Duodenal mucosa (tissue), 2 donors: Measurements from ENCODE around the gene RPP21.

Experiments used
- H3K27ac ChIP-seq: one replicate; pipeline ENCODE4 v1.7.0; 2013; ENCODE audit warnings: low read depth, low read length
- H3K27me3 ChIP-seq, 2 donors: one replicate each; pipeline ENCODE4 v1.7.0; 2013; ENCODE audit warnings: low read length in 2 of 2, control low read depth in 1 of 2; ENCODE audit not compliant: insufficient read depth in 2 of 2, control insufficient read depth in 1 of 2
- H3K36me3 ChIP-seq, 2 donors: one replicate each; pipeline ENCODE4 v1.7.0; 2013; ENCODE audit warnings: low read length in 2 of 2, control low read depth in 1 of 2; ENCODE audit not compliant: insufficient read depth in 2 of 2, control insufficient read depth in 1 of 2
- H3K4me1 ChIP-seq, 2 donors: one replicate each; pipeline ENCODE4 v1.7.0; 2013; ENCODE audit warnings: low read length in 2 of 2, control low read depth in 1 of 2; ENCODE audit not compliant: insufficient read depth in 2 of 2, control insufficient read depth in 1 of 2
- H3K4me3 ChIP-seq, 2 donors: one replicate each; pipeline ENCODE4 v1.7.0; 2013; ENCODE audit warnings: low read length in 2 of 2, low read depth in 1 of 2
- H3K9ac ChIP-seq, 2 donors: one replicate each; pipeline ENCODE4 v1.7.0; 2013; ENCODE audit warnings: low read length in 2 of 2, low read depth in 1 of 2
- H3K9me3 ChIP-seq, 2 donors: one replicate each; pipeline ENCODE4 v1.7.0; 2013; ENCODE audit warnings: low read length in 2 of 2, control low read depth in 1 of 2; ENCODE audit not compliant: control insufficient read depth in 1 of 2

Gene RPP21

DNA sequence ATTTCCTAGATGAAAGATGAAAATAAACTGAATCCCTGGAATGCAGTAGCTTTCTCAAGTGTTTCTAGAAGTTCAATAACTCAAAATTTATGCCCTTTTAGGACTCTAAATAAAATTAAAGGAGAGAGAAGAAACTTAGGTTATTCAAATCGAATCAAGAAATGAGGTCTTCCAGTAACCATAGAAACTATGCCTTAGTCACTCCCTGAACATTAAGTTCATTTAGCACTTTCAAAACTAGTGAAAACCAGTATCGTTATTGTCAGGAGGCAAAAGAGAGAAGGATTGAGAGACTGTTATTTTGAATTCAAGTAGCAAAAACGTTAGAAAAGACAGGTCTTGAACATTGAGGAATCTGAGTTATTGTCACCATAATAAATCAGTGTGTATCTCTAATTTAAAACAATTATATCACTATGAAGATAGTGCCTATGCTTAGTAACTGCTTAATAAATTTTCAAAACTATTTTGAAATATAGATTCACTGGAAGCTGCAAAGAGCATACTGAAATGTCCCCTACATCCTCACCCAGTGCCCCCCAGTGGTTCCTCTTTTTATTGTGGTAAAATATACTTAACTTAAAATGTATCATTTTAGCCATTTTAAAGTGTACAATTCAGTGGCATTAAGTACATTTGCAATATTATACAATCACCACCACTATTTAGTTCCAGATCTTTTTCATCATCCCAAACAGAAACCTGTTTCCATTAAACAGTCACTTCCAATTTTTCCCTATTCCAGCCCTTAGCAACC lies 4.6 kb downstream of the RPP21 start:
- Histone ChIP-seq H3K4me1 (peaks cover 4 to 9% of the 10 kb centered on the region in 2 donors), H3K27me3 (no peaks in the 10 kb centered on the region), H3K9me3 (no peaks in the 10 kb centered on the region), H3K9ac (no peak overlapping the region), H3K4me3 (no peak overlapping the region), H3K36me3 (peaks cover 4 to 11% of the 10 kb centered on the region in 2 donors), H3K27ac (no peak overlapping the region)

DNA sequence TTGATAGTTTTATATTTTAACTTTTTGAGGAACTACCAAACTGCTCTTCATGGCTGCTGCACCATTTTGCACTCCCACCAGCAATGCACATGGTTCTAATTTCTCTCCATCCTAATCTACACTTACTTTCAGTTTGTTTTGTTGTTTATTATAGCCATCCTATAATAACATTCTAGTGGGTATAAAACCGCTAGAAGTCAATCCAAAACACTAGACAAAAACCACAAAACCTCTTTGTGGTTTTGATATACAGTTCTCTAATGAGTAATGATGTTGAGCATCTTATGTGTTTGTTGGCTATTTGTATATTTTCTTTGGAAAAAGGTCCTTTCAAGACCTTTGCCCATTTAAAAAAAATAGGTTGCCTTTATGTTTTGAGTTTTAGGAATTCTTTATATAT lies 5.6 kb downstream of the RPP21 start:
- Histone ChIP-seq H3K9me3 (no peaks in the 10 kb centered on the region), H3K9ac (no peak overlapping the region), H3K4me3 (no peak overlapping the region), H3K4me1 (peaks cover 4 to 9% of the 10 kb centered on the region in 2 donors), H3K27me3 (peaks cover 0 to 2% of the 10 kb centered on the region in 2 donors), H3K27ac (no peak overlapping the region), H3K36me3 (peaks cover 4 to 11% of the 10 kb centered on the region in 2 donors)

DNA sequence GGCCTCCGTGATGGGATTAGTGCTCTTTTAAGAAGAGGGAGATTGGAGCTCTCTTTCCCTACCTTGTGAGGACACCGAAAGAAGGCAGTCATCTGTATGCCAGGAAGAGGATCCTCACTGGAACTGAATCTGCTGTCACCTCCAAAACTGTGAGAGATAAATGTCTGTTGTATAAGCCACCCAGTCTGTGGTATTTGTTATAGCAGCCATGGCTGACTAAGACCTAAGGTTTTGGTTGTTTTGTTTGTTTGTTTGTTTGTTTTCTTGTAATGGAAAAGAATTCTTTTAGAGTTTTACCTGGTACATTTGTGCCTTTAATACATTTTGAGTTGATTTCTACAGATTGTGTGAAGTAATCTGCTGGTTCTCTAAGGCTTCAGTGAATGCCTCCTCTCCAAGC lies 7.6 kb downstream of the RPP21 start:
- H3K36me3 ChIP-seq: peaks cover 0 to 4% of the 10 kb centered on the region in 2 donors
- H3K27ac ChIP-seq: no peak overlapping the region
- H3K9ac ChIP-seq: no peak overlapping the region
- H3K9me3 ChIP-seq: no peaks in the 10 kb centered on the region
- H3K4me1 ChIP-seq: no peaks in the 10 kb centered on the region
- peaks cover 4 to 5% of the 10 kb centered on the region in 2 donors for H3K27me3 ChIP-seq
- no peak overlapping the region for H3K4me3 ChIP-seq

DNA sequence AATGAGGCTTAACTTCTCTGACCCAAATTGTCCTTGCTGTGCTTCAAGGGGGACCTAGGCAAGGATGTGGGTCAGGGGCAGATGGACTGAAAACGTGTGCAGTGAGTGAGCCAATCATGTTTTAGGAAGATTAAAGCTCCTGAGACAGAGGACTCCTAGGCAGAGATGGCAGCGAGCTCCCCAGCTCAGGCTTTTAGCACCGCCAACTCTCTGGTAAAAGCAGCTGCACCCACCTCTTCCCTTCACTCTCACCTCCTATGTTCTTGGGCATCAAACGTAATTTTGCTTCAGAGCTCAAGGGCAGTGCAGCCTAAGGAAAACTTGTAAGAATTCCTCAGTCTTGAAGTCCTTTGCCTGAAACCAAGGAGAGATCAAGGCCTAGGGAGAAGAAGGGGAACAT lies 10.3 kb downstream of the RPP21 start:
- Histone ChIP-seq H3K4me3 (no peak overlapping the region), H3K4me1 (peaks cover 0 to 5% of the 10 kb centered on the region in 2 donors), H3K27ac (no peak overlapping the region), H3K9ac (no peak overlapping the region), H3K36me3 (no peaks in the 10 kb centered on the region), H3K9me3 (no peaks in the 10 kb centered on the region), H3K27me3 (peaks cover 25 to 29% of the 10 kb centered on the region in 2 donors)

DNA sequence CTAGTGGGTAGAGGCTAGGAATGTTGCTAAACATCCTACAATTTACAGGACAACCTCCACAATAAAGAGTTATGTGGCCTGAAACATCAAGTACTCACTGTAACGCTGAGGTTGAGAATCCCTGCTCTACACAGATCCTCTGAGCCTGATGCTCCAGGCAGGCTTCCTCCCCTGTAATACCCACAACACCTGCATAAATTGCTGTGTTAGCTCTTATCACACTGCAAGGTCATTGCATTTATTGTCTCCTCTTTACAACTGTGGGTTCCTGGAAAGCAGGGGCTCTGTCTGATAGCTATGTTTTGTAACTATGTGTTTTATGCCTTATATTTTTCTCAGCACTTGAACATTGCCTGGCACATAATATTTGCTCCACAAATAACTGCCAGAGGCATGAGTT lies 11.6 kb downstream of the RPP21 start:
- Histone ChIP-seq H3K4me3 (no peak overlapping the region), H3K9ac (no peak overlapping the region), H3K9me3 (no peaks in the 10 kb centered on the region), H3K36me3 (no peaks in the 10 kb centered on the region), H3K4me1 (peaks cover 0 to 5% of the 10 kb centered on the region in 2 donors), H3K27ac (no peak overlapping the region), H3K27me3 (peaks cover 30 to 33% of the 10 kb centered on the region in 2 donors)

DNA sequence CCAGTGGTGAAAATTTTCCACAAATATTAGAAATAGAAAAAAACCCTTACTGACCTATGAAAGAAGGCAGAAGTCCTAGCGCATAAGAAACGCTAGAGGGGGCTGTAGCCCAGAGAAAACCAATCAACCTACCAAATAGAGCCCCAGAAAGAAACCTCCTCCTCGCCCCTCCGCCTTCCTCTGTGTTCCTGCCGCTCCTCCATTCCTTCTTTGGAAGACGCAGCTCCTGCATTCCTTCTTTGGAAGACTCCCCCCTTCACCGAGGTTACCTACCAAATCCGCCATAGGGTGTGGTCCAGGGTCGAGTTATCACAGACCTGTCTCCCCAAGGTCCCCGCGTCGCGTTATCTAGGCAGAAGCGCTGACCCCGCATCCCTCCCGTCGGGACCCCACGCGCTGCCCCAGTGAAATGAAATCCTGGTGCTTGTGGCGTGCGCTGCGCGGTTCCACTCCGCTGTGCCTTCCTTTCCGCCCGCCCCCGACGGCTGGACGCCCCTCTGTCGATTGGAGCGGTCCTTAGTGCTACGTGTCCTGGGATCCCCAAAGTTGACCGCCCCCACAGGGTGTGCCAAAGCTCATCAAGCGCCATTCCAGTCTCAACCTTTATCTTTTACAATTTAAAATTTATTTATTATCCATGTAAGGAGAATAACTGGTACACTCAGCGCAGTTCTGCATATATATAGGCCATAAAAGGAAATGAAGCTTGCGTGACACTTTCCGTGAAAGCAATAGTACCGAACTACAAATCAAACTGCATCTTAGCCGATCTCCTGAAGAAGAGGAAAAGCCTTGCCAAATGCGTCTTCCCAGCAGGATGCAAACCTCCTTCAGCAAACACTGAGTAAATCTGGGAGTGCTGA lies 13.0 kb downstream of the RPP21 start:
- H3K4me3 ChIP-seq: peak overlapping the region; percentile 55 to 57
- peaks cover 0 to 3% of the 10 kb centered on the region in 2 donors for H3K9me3 ChIP-seq
- H3K27ac ChIP-seq: no peak overlapping the region
- no peak overlapping the region for H3K9ac ChIP-seq
- H3K4me1 ChIP-seq: peaks cover 0 to 5% of the 10 kb centered on the region in 2 donors
- H3K36me3 ChIP-seq: no peaks in the 10 kb centered on the region
- H3K27me3 ChIP-seq: peaks cover 30 to 40% of the 10 kb centered on the region in 2 donors

DNA sequence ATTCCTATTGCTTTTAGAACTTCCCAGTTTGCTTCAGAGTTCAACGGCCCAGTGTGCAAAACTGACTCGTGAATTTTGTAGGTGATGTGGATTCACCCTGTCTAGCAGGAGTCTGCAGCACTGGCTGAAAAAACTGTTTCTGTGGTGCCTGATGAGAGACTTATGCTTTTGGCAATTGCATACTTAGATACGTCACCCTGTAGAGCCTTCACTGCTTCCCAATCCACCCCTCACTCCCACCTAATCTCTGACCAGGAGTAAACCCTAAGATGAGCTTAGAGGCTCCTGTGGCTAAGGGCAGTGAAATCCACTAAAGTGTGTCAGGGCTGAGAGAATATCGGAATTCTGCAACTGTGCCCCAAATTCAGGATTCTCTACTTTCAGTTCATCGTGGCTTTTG lies 14.3 kb downstream of the RPP21 start:
- peaks cover 33 to 40% of the 10 kb centered on the region in 2 donors for H3K27me3 ChIP-seq
- H3K36me3 ChIP-seq: no peaks in the 10 kb centered on the region
- H3K9ac ChIP-seq: no peak overlapping the region
- H3K4me3 ChIP-seq: no peak overlapping the region
- peaks cover 0 to 3% of the 10 kb centered on the region in 2 donors for H3K9me3 ChIP-seq
- H3K4me1 ChIP-seq: peaks cover 0 to 5% of the 10 kb centered on the region in 2 donors
- H3K27ac ChIP-seq: no peak overlapping the region

DNA sequence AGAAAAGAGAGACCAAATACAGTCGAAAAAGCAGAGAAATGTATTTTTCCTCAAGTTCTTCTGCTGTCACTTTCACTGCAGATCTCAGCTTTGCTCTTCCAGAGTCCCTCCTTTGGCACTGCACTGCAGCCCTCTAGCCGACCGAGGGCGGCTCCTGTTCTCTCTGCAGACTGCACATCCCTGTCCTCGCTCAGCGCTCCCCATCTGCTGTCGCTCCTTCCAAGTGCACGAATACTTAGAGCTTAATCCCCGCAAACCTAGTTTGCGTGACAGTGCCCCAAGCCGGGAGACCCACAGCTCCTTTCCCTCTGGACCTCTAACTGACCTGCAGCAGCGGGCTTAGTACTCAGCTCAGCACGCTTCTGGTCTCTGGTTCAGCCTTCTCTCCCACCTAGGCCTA lies 15.2 kb downstream of the RPP21 start:
- Histone ChIP-seq H3K4me3 (no peak overlapping the region), H3K9ac (no peak overlapping the region), H3K9me3 (peaks cover 0 to 3% of the 10 kb centered on the region in 2 donors), H3K4me1 (peaks cover 0 to 5% of the 10 kb centered on the region in 2 donors), H3K27ac (no peak overlapping the region), H3K27me3 (peaks cover 35 to 45% of the 10 kb centered on the region in 2 donors), H3K36me3 (no peaks in the 10 kb centered on the region)

DNA sequence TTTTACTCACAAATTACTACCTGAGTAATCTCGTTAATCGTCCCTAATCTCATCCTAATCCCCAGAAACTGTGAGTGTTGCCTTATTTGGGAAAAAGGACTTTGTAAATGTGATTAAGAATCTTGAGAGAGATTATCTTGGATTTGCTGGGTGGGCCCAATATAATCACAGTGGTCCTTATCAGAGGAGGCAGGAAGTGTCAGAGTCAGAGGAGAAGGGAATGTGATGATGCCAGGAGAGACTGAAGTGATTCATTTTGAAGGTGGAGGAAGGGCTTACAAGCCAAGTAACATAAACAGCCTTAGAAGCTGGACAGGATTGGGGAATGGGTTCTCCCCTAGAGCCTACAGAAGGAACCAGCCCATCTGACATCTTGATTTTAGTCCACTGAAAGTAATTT lies 16.7 kb downstream of the RPP21 start:
- Histone ChIP-seq H3K27me3 (peaks cover 42 to 49% of the 10 kb centered on the region in 2 donors), H3K9ac (no peak overlapping the region), H3K27ac (no peak overlapping the region), H3K9me3 (peaks cover 0 to 3% of the 10 kb centered on the region in 2 donors), H3K36me3 (no peaks in the 10 kb centered on the region), H3K4me1 (peaks cover 0 to 5% of the 10 kb centered on the region in 2 donors), H3K4me3 (no peak overlapping the region)

DNA sequence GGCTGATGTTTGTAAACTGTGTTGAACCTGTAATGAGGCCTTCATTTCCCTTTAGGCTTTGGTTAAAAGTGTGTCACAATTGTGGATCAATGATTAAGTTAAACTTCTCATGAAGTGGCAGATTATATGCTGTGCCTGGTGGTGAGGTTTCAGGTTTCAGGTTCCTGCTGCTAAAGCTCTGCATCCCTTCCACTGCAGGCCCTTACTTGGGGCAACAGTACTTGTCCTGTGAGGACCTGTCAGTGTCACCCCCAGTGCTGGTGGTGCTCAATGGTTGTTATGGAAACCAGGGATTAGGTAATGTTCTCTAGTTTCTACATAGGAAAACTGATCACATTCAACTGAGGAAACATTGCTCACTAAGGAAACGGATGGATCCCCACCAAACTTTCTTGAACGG lies 18.5 kb downstream of the RPP21 start:
- H3K4me3 ChIP-seq: no peak overlapping the region

More for the DNA sequence above, 18.5 kb downstream of the RPP21 start:
- Histone ChIP-seq H3K27me3 (peaks cover 32 to 38% of the 10 kb centered on the region in 2 donors), H3K4me1 (no peaks in the 10 kb centered on the region), H3K9me3 (peaks cover 0 to 3% of the 10 kb centered on the region in 2 donors), H3K27ac (no peak overlapping the region), H3K36me3 (no peaks in the 10 kb centered on the region), H3K9ac (no peak overlapping the region)
